Sigmoid colon (tissue), 4 donors: Measurements from ENCODE around the gene FILIP1L.

Source experiments
- POLR2A ChIP-seq, 2 donors: fragments of 450-650 bp; IDR thresholded peaks; one replicate each; pipeline ENCODE4 v1.6.1; 2016; ENCODE audit warnings: antibody characterized with exemption in 2 of 2, mild to moderate bottlenecking in 2 of 2, moderate library complexity in 2 of 2
- POLR2AphosphoS5 ChIP-seq, 4 donors: sonication (generic); formaldehyde crosslinking; IDR thresholded peaks; one replicate each; pipeline ENCODE4 v1.6.1; 2017; ENCODE audit warnings: antibody characterized with exemption in 4 of 4
- TF ChIP-seq, protein P1 (sequence below), 4 experiments: fragments of 450-650 bp in 3 of 4; fragments of 200-600 bp in 1 of 4; IDR thresholded peaks; one replicate each; pipeline ENCODE4 v1.5.1; 2016 to 2019; ENCODE audit warnings: antibody characterized with exemption in 4 of 4, mild to moderate bottlenecking in 3 of 4, moderate library complexity in 2 of 4

DNA sequence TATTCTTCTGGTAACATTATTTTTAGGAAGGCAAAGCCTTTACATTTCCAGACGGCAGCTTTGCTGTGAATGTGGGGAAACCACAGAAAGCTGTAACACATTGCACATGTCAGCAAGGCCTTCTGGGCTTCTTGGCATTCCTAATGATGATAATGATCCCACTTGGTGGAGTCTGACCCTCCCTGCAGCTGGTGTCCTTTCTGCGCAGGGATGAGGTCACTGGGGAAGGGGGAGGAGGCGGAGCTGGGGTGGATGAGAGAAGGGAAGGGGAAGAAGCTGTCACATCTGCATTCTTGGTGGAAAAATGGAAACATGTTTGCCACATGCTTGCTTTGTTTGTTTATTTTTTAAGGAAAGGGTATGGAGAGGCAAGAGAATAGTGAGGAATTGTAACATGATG lies 68.6 kb downstream of the FILIP1L start:
- TF ChIP-seq, protein P1, sequence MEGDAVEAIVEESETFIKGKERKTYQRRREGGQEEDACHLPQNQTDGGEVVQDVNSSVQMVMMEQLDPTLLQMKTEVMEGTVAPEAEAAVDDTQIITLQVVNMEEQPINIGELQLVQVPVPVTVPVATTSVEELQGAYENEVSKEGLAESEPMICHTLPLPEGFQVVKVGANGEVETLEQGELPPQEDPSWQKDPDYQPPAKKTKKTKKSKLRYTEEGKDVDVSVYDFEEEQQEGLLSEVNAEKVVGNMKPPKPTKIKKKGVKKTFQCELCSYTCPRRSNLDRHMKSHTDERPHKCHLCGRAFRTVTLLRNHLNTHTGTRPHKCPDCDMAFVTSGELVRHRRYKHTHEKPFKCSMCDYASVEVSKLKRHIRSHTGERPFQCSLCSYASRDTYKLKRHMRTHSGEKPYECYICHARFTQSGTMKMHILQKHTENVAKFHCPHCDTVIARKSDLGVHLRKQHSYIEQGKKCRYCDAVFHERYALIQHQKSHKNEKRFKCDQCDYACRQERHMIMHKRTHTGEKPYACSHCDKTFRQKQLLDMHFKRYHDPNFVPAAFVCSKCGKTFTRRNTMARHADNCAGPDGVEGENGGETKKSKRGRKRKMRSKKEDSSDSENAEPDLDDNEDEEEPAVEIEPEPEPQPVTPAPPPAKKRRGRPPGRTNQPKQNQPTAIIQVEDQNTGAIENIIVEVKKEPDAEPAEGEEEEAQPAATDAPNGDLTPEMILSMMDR (IDR thresholded peaks at IDR 0.05): no peak
- no peak for TF ChIP-seq POLR2A (IDR thresholded peaks at IDR 0.05)
- peak in 3 of 4 donors; percentile 7 to 67 (median 18) for TF ChIP-seq POLR2AphosphoS5 (IDR thresholded peaks at IDR 0.05)
